ENCODE measurements around the gene HUNK. TPM values are rescaled to one million over a fixed set of nuclear protein-coding genes. Genes with fewer than 3 reads are reported as not detected.

The HUNK gene
- total RNA-seq, 1 donor from 2014 or later, result 60.6 TPM

- no peaks in the 10 kb centered on the region for H3K27me3 Mint-ChIP-seq (ENCODE audit: low read depth)
- no peak overlapping the region for H3K4me3 Mint-ChIP-seq
- no peak for TF ChIP-seq CTCF (IDR thresholded peaks at IDR 0.05; ENCODE audit: unreplicated experiment)
- DNase-seq (ENCODE audit: low spot score in 2 of 2, unreplicated experiment in 2 of 2), result no peak
- peaks cover 32% of the 10 kb centered on the region for H3K36me3 Mint-ChIP-seq
- peaks cover 5% of the 10 kb centered on the region for H3K9me3 Mint-ChIP-seq
- H3K4me1 Mint-ChIP-seq, result peaks cover 7% of the 10 kb centered on the region
- H3K27ac Mint-ChIP-seq, result no peak overlapping the region
Measured at GRCh38 chr21:32004291-32004690, 131.5 kb downstream of the HUNK start.

GRCh38 chr21:32007456-32007855 is 134.6 kb downstream of the HUNK start:
- H3K9me3 Mint-ChIP-seq, result peaks cover 9% of the 10 kb centered on the region
- no peak for DNase-seq (ENCODE audit: low spot score in 2 of 2, unreplicated experiment in 2 of 2)
- peaks cover 7% of the 10 kb centered on the region for H3K4me1 Mint-ChIP-seq
- peaks cover 15% of the 10 kb centered on the region for H3K36me3 Mint-ChIP-seq
- H3K4me3 Mint-ChIP-seq, result no peak overlapping the region
- peak overlapping the region; percentile 41 for H3K27ac Mint-ChIP-seq
- H3K27me3 Mint-ChIP-seq (ENCODE audit: low read depth), result no peaks in the 10 kb centered on the region
- no peak for TF ChIP-seq CTCF (IDR thresholded peaks at IDR 0.05; ENCODE audit: unreplicated experiment)

- no peak for TF ChIP-seq CTCF (IDR thresholded peaks at IDR 0.05; ENCODE audit: unreplicated experiment)
- no peaks in the 10 kb centered on the region for H3K27me3 Mint-ChIP-seq (ENCODE audit: low read depth)
- no peak for DNase-seq (ENCODE audit: low spot score in 2 of 2, unreplicated experiment in 2 of 2)
- peaks cover 2% of the 10 kb centered on the region for H3K4me1 Mint-ChIP-seq
- H3K27ac Mint-ChIP-seq, result no peak overlapping the region
- peaks cover 7% of the 10 kb centered on the region for H3K36me3 Mint-ChIP-seq
- peaks cover 6% of the 10 kb centered on the region for H3K9me3 Mint-ChIP-seq
- H3K4me3 Mint-ChIP-seq, result no peak overlapping the region
Measured at GRCh38 chr21:32008714-32009113, 135.9 kb downstream of the HUNK start.

GRCh38 chr21:32009263-32009662 is 136.4 kb downstream of the HUNK start:
- no peak overlapping the region for H3K4me3 Mint-ChIP-seq
- H3K36me3 Mint-ChIP-seq, result peaks cover 5% of the 10 kb centered on the region
- H3K9me3 Mint-ChIP-seq, result peaks cover 8% of the 10 kb centered on the region
- H3K27me3 Mint-ChIP-seq (ENCODE audit: low read depth), result no peaks in the 10 kb centered on the region
- TF ChIP-seq CTCF (IDR thresholded peaks at IDR 0.05; ENCODE audit: unreplicated experiment), result no peak
- no peak overlapping the region for H3K27ac Mint-ChIP-seq
- H3K4me1 Mint-ChIP-seq, result peaks cover 2% of the 10 kb centered on the region
- DNase-seq (ENCODE audit: low spot score in 2 of 2, unreplicated experiment in 2 of 2), result no peak

- TF ChIP-seq CTCF (IDR thresholded peaks at IDR 0.05; ENCODE audit: unreplicated experiment), result no peak
- Mint-ChIP-seq H3K4me1 (peaks cover 3% of the 10 kb centered on the region), H3K36me3 (peaks cover 4% of the 10 kb centered on the region), H3K27me3 (ENCODE audit: low read depth) (no peaks in the 10 kb centered on the region), H3K9me3 (peaks cover 8% of the 10 kb centered on the region), H3K4me3 (no peak overlapping the region), H3K27ac (no peak overlapping the region)
- DNase-seq (ENCODE audit: low spot score in 2 of 2, unreplicated experiment in 2 of 2), result no peak
Measured at GRCh38 chr21:32015461-32016139, 142.8 kb downstream of the HUNK start.
